HG02973 (cell line): ENCODE measurements around the gene SLC25A5.
"Not testable (repeated sequence)": the region's sequence is repeated elsewhere in the genome, so short reads cannot be mapped to it uniquely, and the experiment has no call there.

Experiments
- ATAC-seq: cut with Tn5 transposase; IDR thresholded peaks from one replicate; pipeline ENCODE4 v1.9.1; 2021; ENCODE audit warnings: moderate library complexity; ENCODE audit not compliant: unreplicated experiment

Gene SLC25A5

DNA sequence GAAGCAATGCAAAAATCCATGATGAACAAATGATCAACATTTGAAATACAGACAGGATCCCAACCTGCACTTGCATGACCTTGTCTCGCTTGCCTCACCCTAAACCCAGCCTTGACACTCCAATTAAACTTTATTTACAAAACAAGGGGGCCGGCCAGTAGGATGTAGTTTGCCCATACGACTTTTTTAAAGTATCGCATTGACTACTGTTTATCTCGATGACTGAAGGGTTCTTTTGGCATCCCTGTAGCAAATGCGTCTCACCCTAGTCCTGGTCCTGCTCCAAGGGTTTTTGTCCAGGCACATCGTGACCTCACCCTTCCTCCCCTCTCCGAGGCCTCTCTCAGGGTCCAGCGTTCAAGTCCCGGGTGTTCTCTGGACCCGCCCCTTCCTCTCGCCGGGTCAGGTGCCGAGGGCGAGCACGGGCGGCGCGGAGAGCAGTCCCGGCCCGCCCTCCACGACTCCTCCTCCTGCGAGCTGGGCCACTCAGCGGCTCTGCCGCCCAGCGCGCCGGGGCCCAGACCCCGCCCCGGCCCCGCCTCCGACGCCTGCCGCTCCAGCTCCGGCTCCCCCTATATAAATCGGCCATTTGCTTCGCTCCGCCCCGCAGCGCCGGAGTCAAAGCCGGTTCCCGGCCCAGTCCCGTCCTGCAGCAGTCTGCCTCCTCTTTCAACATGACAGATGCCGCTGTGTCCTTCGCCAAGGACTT lies at the start of gene SLC25A5:
SLC25A5 (plus strand) TSS at position 603 of the 709 bp plus-strand sequence; CDS start at position 675, 72 bp downstream.
- ATAC-seq: peak; percentile 88

DNA sequence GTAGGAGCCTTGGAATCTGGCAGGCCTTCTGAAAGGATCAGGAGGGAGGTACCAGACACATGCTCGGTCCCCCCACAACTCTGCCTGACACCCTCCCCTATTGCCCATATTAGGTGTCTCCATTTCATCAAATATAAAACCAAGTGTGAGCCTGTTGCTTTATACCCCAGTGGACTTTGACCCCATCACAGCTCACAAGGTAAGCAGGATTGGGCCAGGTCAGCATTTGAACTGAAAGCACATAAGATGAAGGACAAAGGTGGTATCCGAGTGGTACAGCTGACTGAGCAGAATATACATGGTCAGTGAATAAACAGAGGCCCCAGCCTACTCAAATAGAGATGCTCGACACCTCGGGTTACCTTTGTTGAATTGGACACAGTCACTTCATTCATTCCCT lies 49.1 kb upstream of the SLC25A5 start:
- no peak for ATAC-seq

- no peak for ATAC-seq
These were observed 48.3 kb upstream of the SLC25A5 start for GRCh38 chrX:119419898-119420297.

DNA sequence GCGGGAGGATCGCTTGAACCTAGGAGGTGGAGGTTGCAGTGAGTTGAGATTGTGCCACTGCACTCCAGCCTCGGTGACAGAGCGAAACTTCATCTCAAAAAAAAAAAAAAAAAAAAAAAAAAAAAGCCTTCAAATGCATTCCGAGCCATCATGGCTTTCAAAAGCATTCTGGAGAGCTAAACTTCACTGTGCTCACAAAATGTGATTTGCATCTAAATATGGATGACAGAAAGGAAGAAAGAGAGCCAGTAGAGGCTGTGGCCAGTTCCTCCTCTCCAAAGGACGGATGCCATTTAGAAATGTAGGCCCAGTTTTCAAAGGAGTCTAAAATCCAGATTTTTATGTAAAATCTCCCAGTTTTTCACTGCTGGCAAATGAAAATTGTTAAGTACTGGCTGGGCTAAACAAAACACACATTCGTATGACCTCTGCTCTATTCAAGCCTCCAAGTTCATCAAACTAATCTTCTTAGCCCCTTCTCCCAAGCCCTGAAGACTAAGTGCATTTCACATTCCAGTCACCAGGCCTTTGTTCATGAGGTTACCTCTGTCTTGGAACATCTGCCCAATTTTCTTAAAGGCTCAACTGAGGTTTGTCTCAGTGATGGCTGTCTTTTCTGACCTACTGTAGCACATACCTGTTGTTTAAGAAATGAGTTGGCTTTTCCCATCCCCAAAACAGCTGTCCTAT lies 47.1 kb upstream of the SLC25A5 start:
- no peak for ATAC-seq

- no peak for ATAC-seq
These were observed 44.6 kb upstream of the SLC25A5 start for GRCh38 chrX:119423631-119424030.

- no peak for ATAC-seq
These were observed 43.2 kb upstream of the SLC25A5 start for GRCh38 chrX:119424999-119425398.

DNA sequence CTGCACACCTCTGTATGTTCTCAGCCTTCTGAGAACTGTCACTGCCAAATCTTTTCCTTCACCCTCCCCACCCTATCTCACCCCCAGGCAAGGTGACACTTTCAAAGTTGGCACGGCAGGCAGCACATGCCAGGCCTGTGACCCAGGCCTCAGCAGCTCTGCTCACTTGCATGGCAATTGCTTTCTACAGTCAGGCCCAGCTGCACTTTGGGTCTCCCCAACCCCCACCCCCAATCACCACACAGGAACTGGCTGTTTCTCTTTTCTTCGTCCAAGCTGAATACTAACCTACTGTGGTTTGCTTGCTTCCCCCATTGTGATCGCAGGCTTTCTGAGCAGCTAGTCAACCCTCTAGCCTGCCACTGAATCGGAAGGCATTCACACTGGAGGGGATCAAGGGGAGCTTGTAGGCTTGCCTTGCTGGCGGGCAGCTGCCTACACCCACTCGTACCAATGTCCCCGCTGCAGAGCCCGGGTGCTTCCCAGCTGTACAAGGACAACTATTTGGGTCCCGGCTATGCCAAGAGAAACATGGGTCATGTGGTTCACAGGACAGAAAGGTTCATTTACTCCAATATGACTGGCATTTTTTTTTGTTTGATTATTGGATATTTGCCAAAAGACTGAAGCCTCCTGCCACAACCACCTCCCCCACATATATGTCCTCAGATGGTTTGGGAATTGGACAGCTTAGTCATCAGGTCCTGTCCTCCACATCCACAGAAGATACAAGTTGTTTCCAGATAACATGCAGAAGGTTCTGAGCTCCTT lies 41.0 kb upstream of the SLC25A5 start:
- peak; percentile 83 for ATAC-seq

DNA sequence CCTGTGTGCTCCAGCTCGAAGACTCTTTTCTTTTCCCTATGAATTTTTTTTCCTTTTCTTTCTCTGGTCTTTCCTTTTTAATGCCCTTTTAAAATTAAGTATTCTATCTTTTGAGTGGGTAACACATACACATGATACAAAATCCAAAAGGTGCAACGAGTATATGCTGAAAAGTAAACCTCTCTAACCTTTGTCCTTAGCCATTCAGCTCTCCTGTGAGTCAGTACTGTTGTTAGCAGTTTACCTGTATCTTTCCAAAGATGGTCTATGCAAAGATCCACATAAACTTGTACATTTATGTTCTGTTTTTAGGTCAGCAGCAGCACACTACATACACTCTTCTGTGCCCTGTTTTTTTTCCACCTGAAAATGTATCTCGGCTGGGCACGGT lies 40.5 kb upstream of the SLC25A5 start:
- no peak for ATAC-seq

DNA sequence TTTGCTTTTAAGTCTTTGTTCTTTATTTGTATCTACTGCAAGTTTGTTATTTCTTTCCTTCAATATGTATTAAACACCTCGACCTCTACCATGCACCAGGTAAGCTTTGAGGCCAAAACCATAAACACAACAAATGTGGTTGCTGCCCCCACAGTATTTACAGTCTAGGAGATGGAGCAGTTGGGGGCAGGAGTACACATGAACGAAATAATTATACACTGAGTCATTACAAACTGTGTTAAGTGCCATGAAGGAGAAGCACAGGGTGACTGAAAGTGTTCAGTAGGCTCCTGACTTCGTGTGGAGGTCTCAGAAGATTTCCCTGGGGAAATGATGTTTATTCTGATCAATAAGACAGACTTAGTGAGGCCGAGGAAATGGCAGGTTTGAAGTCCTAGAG lies 38.8 kb upstream of the SLC25A5 start:
- no peak for ATAC-seq

DNA sequence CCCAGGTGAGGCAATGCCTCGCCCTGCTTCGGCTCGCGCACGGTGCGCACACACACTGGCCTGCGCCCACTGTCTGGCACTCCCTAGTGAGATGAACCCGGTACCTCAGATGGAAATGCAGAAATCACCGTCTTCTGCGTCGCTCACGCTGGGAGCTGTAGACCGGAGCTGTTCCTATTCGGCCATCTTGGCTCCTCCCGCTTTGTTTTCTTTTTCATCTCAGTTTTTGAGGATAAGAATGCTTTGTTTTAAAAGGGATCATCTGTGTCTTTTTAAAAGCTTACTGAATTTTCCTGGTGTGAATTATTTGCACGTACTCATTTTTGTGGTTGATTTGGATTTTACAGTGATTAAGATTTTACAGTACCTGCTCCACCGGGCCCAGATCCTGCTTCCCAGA lies 26.9 kb upstream of the SLC25A5 start:
- not testable (repeated sequence) for ATAC-seq

- ATAC-seq: no peak
These were observed 26.0 kb upstream of the SLC25A5 start for GRCh38 chrX:119442286-119442685.

DNA sequence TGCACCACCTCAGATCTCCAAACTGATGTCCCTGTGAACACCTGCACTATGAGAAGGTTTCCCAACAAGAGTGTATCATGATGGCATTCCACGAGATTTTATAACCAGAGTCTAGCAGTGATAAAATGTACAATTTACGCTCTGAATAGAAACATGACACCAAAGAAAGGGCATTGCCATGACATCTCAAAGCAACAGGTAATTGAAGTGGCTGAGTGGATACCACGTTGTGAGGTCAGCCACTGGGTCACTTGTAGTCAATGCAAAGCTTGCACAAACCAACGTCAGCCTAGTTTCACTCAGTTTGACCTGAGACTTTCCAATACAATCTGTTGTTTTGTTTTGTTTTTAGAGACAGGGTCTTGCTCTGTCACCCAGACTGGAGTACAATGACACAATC lies 15.0 kb upstream of the SLC25A5 start:
- ATAC-seq: no peak

- no peak for ATAC-seq
These were observed 13.0 kb upstream of the SLC25A5 start for GRCh38 chrX:119455264-119455663.

DNA sequence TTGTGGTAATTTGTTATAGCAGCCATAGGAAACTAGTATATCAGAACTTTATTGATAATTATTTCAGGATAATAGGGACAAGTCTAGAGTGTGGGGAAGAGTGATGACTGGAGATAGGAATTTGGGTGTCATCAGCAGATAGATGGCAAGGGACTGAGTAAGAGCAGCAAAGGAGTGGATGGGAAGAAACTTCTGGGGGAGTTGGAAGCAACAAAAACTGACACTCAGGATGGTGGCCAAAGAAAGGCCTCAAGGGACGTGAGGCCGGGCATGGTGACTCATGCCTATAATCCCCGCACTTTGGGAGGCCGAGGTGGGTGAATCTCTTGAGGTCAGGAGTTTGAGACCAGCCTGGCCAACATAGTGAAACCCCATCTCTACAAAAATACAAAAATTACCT lies 9.1 kb upstream of the SLC25A5 start:
- no peak for ATAC-seq

DNA sequence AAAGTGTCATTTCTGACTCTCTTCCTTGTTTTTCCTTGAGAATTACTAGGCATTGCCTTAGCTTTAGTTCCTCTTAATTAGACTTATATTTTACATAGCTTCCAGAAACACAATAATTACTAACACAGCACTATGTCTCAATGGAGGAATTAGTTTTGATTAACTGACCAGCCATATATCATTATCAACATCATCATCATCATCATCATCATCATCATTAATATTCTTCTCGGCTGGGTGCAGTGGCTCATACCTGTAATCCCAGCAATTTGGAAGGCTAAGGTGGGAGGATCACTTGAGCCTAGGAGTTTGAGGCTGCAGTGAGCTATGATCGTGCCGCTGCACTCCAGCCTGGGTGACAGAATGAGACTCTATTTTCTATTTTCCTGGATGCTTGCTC lies 2.7 kb upstream of the SLC25A5 start:
- no peak for ATAC-seq

GRCh38 chrX:119466970-119467369 lies 1.3 kb upstream of the SLC25A5 start:
- ATAC-seq: no peak

GRCh38 chrX:119467433-119467832 lies 811 bp upstream of the SLC25A5 start:
- no peak for ATAC-seq

DNA sequence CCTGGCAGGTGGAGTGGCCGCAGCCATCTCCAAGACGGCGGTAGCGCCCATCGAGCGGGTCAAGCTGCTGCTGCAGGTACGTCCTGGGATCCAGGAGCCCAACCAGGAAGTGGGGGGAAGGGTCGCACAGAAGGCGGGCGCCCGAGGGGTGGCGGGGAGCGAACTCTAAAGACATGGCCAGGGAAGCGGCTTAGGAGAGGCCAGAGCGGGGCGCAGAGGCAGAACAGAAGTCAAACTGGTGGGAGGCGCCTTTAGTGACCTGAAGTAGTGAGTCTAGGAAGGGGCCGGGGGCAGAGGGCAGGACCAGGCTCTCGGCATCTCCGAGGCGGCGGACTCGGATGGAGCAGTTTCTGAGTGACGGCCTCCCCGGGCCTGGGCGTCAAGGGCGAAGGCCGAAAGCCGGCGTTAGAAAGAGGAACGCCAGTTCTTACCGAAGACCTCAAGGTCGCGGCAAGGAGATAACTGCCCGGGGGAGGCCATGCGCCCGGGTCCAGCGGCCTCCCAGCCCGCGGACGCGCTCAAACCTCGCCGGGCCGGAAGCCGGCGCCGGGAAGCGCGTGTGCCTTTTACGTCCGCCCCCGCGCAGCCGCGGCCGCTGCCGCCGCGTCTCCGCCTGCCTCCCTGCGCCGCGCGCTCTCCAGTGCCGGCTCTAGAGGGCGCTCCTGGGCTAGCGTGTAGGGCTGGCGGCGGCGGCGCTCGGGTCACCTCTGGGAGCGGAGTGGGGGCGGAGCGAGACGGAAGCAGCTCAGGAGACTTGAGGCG lies 488 bp downstream of the SLC25A5 start:
- ATAC-seq: peak; percentile 72

- ATAC-seq: no peak
These were observed 1.0 kb downstream of the SLC25A5 start for GRCh38 chrX:119469313-119469635.

DNA sequence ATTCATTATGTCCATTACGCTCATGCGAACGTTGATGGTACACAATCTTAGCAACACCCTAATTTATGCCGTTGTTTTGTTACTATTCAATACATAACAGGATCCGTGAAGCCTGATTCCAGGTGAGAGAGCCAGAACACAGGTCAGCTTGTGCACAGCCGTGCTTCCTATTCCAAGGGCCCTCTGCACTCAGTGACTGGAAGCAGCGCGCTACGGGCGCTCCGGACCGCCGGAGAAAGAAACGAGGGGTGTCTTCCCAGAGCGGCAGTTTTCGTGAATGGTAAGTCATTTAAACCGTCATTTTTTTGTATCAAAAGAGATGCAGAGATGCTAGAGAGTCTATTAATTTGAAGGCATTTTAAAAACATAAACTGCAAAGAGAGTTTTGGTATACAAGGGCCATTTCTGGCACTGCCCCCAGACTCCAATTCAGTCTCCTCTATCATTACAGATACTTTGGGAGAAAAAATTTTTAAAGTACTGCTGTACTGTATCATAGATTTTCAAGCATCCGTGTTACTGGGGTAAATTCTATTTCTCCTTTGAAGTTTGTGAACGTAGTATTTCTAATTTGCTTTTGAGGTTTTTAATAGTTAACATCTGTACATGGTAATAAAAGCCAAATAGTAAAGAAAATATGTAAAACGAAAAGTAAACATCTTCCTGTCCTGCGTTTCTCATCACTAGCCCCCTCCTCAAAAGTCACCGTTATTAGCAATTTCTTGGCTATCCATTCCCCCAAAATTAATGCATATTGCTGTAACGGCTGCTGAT lies 6.6 kb downstream of the SLC25A5 start:
- ATAC-seq: no peak
